ENCODE results near the gene BICRAL. TPM values are rescaled to one million over a fixed set of nuclear protein-coding genes. Genes with fewer than 3 reads are reported as not detected.

Gene BICRAL
- total and polyA plus RNA-seq, 2 of the 4 experiments (the other 2 are of a cell fraction): 4.0 to 6.1 TPM

DNA sequence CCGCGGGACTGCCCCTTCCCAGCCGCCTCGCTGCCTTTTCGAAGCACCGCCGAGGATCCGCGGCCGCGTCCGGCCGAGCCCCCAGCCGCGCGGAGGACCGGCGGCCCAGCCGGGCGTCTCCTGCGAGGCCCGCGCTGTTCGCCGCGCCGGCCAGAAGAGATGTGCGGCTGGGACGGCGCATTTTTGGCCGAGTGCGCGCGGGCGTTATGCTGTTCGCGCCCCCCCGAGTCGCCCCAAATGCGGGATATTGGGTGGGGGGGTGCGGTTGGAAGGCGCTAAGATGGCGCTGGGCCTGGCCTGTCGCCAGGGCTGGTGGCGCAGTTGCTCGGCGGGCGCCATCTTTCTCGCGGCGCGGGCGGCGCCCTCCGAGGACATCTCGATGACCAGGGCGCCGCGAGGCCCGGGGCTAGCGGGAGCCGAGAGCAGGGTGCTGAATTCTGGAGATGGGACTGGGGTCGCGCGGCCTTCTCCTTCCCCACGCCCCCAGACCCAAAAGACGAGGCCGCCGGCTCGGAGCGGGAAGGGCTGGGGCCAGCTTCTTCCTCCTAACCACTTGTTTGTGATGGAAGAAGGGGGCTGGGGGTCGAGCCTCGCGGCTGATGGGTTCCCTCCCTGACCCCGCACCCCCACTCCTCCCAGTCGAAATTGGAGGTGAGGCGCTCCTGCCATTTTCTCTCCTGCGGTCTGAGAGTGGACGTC lies 1.5 kb downstream of the BICRAL start:
- Histone ChIP-seq H3K9ac (ENCODE audit: low read depth, low read length) (peak overlapping the region; percentile 100), H2AK9ac (replicated peaks; ENCODE audit: low read depth, low read length, poor library complexity) (peak overlapping the region; percentile 100), H2BK15ac (ENCODE audit: low read depth, low read length) (peak overlapping the region; percentile 27; the same call in 1 of the 3 replicates), H4K8ac (ENCODE audit: low read depth in 2 of 2, low read length in 2 of 2) (peak overlapping the region; percentile 90 to 98), H3K4me3 (ENCODE audit: insufficient read depth, low read depth, low read length) (peak overlapping the region; percentile 96), H2BK5ac (ENCODE audit: low read depth, low read length, poor library complexity, severe bottlenecking) (peak overlapping the region; percentile 99), H3K4ac (ENCODE audit: low read depth, low read length) (peak overlapping the region; percentile 100), H2BK120ac (ENCODE audit: low read depth, low read length) (peak overlapping the region; percentile 90), H3K56ac (ENCODE audit: extremely low read depth, insufficient read depth, low read length) (peak overlapping the region; percentile 99), H3K9me1 (ENCODE audit: insufficient read depth, low read length) (peaks cover 4% of the 10 kb centered on the region), H4K20me1 (ENCODE audit: insufficient read depth, low read length) (no peaks in the 10 kb centered on the region; the same call in 1 of the 2 replicates), H3K9me3 (ENCODE audit: control insufficient read depth, insufficient read depth, low read length) (no peaks in the 10 kb centered on the region), H3K18ac (ENCODE audit: low read depth, low read length) (peak overlapping the region; percentile 100), H2AFZ (replicated peaks; ENCODE audit: low read length, poor library complexity) (peak overlapping the region; percentile 90), H3K27me3 (ENCODE audit: control insufficient read depth, insufficient read depth, low read length) (no peaks in the 10 kb centered on the region), H3K14ac (replicated peaks; ENCODE audit: low read depth, low read length) (peak overlapping the region; percentile 100), H3K27ac (ENCODE audit: insufficient read depth, low read length) (peak overlapping the region; percentile 98), H3K79me1 (ENCODE audit: low read depth in 1 of 2, low read length in 2 of 2) (peaks cover 8 to 48% of the 10 kb centered on the region in 2 experiments), H3K4me1 (ENCODE audit: control insufficient read depth, insufficient read depth, low read length) (peaks cover 7% of the 10 kb centered on the region), H3K23ac (ENCODE audit: low read depth, low read length) (peak overlapping the region; percentile 100), H3K36me3 (ENCODE audit: control insufficient read depth, insufficient read depth, low read length) (peaks cover 2% of the 10 kb centered on the region; the same call in 1 of the 2 replicates), H2AK5ac (ENCODE audit: low read depth, low read length) (peak overlapping the region; percentile 98), H2BK20ac (ENCODE audit: low read depth, low read length) (peak overlapping the region; percentile 53; the same call in 1 of the 2 replicates), H3K4me2 (ENCODE audit: low read depth, low read length) (peak overlapping the region; percentile 94), H4K91ac (ENCODE audit: insufficient read depth, low read depth, low read length) (peak overlapping the region; percentile 96), H4K5ac (ENCODE audit: low read depth, low read length) (peak overlapping the region; percentile 100)
- CTCF ChIA-PET: no interaction called here
- in situ Hi-C loops (cut with MboI; ENCODE audit: low sequenced_read_pairs): no loop called here
- BruUV-seq (replicated peaks): no TSS peak
- intact Hi-C loops (cut with micrococcal nuclease): loop anchor here (2.0 kb wide), 1 partner anchor 57 kb away; no protein-coding TSS in a partner anchor
- POLR2A ChIA-PET (ENCODE audit: unreplicated experiment): interaction anchor here (0.5 to 1.8 kb wide), 7 partner anchors 14 to 811 kb away, joined by 3 to 13 read pairs (median 9); partner anchors contain the start of genes RPL7L1 and TBCC
- WGBS, 2 experiments (ENCODE audit: extremely low coverage in 2 of 2, insufficient read length in 1 of 2): 2% methylated on average over 21 of the region's 79 CpGs; no CpG with 5 or more reads in 1 of the 2 experiments
- ATAC-seq (ENCODE audit: low read depth) (peak; percentile 28), DNase-seq (peak; percentile 59)
- TF ChIP-seq POLR2A (IDR thresholded peaks at IDR 0.05; ENCODE audit: low read depth, low read length) (0 out of 2 replicates have a peak, but pooled peaks have one; percentile 69), MAZ (IDR thresholded peaks at IDR 0.05; ENCODE audit: borderline replicate concordance, low read depth, low read length) (0 out of 2 replicates have a peak, but pooled peaks have one; percentile 23)
- TF ChIP-seq, protein P1, sequence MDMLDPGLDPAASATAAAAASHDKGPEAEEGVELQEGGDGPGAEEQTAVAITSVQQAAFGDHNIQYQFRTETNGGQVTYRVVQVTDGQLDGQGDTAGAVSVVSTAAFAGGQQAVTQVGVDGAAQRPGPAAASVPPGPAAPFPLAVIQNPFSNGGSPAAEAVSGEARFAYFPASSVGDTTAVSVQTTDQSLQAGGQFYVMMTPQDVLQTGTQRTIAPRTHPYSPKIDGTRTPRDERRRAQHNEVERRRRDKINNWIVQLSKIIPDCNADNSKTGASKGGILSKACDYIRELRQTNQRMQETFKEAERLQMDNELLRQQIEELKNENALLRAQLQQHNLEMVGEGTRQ (IDR thresholded peaks at IDR 0.05; ENCODE audit: low read depth, low read length): no peak
- dilution Hi-C loops (cut with HindIII; ENCODE audit: low sequenced_read_pairs, unreplicated experiment): no loop called here
